Erythroblast (primary cell): ENCODE data around the gene STK40.

ENCODE experiments used
- GATA1 ChIP-seq: IDR thresholded peaks from 2 replicates; pipeline ENCODE4 v1.6.1; 2011; ENCODE audit warnings: low read depth, mild to moderate bottlenecking, control low read depth, low read length, moderate library complexity
- POLR2A ChIP-seq: IDR thresholded peaks from 2 replicates; pipeline ENCODE4 v1.6.1; 2011; ENCODE audit warnings: mild to moderate bottlenecking, low read length

GRCh38 chr1:36408479-36408878, 22.8 kb upstream of the STK40 start:
- TF ChIP-seq POLR2A: no peak
- TF ChIP-seq GATA1: no peak
